GM12892 (cell line): ENCODE data around the gene NECTIN1.

Experiments used
- DNase-seq: peaks from one replicate; pipeline ENCODE4 v3.0.0; 2011; ENCODE audit not compliant: insufficient read length
- FAIRE-seq: peaks from 2 replicates; lab custom pipeline; 2011; peaks lifted over from hg19 to GRCh38; lab: Jason Lieb, UNC
- POLR2A ChIP-seq: IDR thresholded peaks from 2 replicates; pipeline ENCODE4 v1.6.1; 2011; ENCODE audit warnings: low read depth, low read length, control low read depth
- POLR2AphosphoS5 ChIP-seq: IDR thresholded peaks from 2 replicates; pipeline ENCODE4 v1.6.1; 2011; ENCODE audit warnings: low read depth, low read length, control low read depth
- TAF1 ChIP-seq: IDR thresholded peaks from 2 replicates; pipeline ENCODE4 v1.6.1; 2011; ENCODE audit warnings: low read depth, mild to moderate bottlenecking, control low read depth, low read length, borderline replicate concordance

Gene NECTIN1

GRCh38 chr11:119591836-119592310, 137.1 kb downstream of the NECTIN1 start:
- DNase-seq (no peak), FAIRE-seq (no peak)
- TF ChIP-seq POLR2AphosphoS5 (no peak), POLR2A (no peak), TAF1 (no peak)

- TF ChIP-seq TAF1 (no peak), POLR2AphosphoS5 (no peak), POLR2A (no peak)
- FAIRE-seq (peak; percentile 51), DNase-seq (no peak)
Measured at GRCh38 chr11:119590651-119591351, 138.2 kb downstream of the NECTIN1 start.

- FAIRE-seq (no peak), DNase-seq (no peak)
Measured at GRCh38 chr11:119589001-119589400, 140.0 kb downstream of the NECTIN1 start.

More at GRCh38 chr11:119589001-119589400, 140.0 kb downstream of the NECTIN1 start:
- TF ChIP-seq POLR2AphosphoS5 (no peak), TAF1 (no peak), POLR2A (no peak)
